SK-N-SH (cell line): Measurements from ENCODE around the gene PMEPA1.

Experiments used
- CTCF ChIP-seq: fragments of 200-600 bp; sonication (generic); IDR thresholded peaks from 2 replicates; pipeline ENCODE4 v1.6.1; 2017; ENCODE audit warnings: antibody characterized with exemption, mild to moderate bottlenecking, moderate library complexity
- JUND ChIP-seq: IDR thresholded peaks from 2 replicates; pipeline ENCODE4 v1.4.0; 2012
- MAX ChIP-seq: IDR thresholded peaks from 2 replicates; pipeline ENCODE4 v1.4.0; 2012; ENCODE audit warnings: low read depth
- MXI1 ChIP-seq: IDR thresholded peaks from 2 replicates; pipeline ENCODE4 v1.6.1; 2012; ENCODE audit warnings: mild to moderate bottlenecking, low read depth, low read length, improper control_type of control experiment
- POLR2AphosphoS5 ChIP-seq: IDR thresholded peaks from 2 replicates; pipeline ENCODE4 v1.6.1; 2012; ENCODE audit warnings: low read depth, low read length
- RAD21 ChIP-seq: IDR thresholded peaks from 2 replicates; pipeline ENCODE4 v1.6.1; 2012; ENCODE audit warnings: mild to moderate bottlenecking, low read length
- RFX5 ChIP-seq: IDR thresholded peaks from 2 replicates; pipeline ENCODE4 v1.6.1; 2012; ENCODE audit warnings: mild to moderate bottlenecking, improper control_type of control experiment, low read length
- RXRA ChIP-seq: IDR thresholded peaks from 2 replicates; pipeline ENCODE4 v1.4.0; 2012; ENCODE audit warnings: low read depth, mild to moderate bottlenecking, borderline replicate concordance
- SIN3A ChIP-seq: IDR thresholded peaks from 2 replicates; pipeline ENCODE4 v1.6.1; 2012; ENCODE audit warnings: low read depth, mild to moderate bottlenecking, low read length, moderate library complexity, borderline replicate concordance
- TCF12 ChIP-seq: IDR thresholded peaks from 2 replicates; pipeline ENCODE4 v1.4.0; 2012
- YY1 ChIP-seq: IDR thresholded peaks from 2 replicates; pipeline ENCODE4 v1.4.0; 2012; ENCODE audit warnings: low read depth, mild to moderate bottlenecking

- TF ChIP-seq POLR2AphosphoS5 (no peak), CTCF (no peak), TCF12 (no peak), JUND (no peak), MXI1 (no peak), SIN3A (no peak), RXRA (no peak), YY1 (no peak), RAD21 (no peak), MAX (no peak), RFX5 (no peak)
Observed at GRCh38 chr20:57601211-57601570, 108.6 kb downstream of the PMEPA1 start.
